Measurements from ENCODE around the gene SYT15B.
"Not testable (repeated sequence)": the region's sequence is repeated elsewhere in the genome, so short reads cannot be mapped to it uniquely, and the experiment has no call there.

DNA sequence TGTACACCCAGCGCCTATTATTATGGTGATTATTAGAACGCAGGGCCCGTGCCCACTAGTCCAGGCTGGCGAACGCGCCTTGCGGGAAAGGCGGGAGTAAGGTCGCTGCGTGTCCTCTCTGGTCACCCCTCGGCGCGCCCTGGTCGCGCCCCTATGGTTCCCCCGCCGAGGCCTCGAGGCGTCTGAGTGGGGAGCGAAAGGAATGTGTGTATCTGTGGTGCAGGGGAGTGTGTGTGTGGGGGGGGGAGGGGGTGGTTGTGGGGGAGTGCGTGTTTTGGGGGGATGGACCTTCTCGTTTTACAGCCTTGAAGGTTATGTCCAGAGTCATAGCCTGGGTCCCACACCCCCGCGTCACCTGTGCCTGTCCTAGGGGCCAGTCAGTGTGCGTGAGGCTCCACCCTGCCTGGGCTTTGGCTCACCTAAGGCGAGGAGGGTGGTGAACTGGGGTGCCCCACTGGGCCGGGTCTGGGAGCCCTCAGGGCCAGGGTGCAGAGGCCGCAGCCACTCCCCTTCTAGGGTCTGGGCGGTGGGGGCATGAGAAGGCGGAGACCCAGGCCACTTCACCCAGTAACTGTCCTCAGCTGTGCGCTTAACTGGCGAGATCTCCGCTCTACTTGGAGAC lies at the start of gene SYT15B:
- TF ChIP-seq, protein P1, sequence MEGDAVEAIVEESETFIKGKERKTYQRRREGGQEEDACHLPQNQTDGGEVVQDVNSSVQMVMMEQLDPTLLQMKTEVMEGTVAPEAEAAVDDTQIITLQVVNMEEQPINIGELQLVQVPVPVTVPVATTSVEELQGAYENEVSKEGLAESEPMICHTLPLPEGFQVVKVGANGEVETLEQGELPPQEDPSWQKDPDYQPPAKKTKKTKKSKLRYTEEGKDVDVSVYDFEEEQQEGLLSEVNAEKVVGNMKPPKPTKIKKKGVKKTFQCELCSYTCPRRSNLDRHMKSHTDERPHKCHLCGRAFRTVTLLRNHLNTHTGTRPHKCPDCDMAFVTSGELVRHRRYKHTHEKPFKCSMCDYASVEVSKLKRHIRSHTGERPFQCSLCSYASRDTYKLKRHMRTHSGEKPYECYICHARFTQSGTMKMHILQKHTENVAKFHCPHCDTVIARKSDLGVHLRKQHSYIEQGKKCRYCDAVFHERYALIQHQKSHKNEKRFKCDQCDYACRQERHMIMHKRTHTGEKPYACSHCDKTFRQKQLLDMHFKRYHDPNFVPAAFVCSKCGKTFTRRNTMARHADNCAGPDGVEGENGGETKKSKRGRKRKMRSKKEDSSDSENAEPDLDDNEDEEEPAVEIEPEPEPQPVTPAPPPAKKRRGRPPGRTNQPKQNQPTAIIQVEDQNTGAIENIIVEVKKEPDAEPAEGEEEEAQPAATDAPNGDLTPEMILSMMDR (conservative IDR thresholded peaks at IDR 0.05; ENCODE audit: low read depth in 2 of 2) = not testable (repeated sequence)
- TF ChIP-seq EZH2phosphoT487 (IDR thresholded peaks at IDR 0.05; ENCODE audit: unreplicated experiment); EZH2 (IDR thresholded peaks at IDR 0.05; ENCODE audit: low read depth, unreplicated experiment): not testable (repeated sequence)
